HCT116 (cell line): ENCODE data around the gene SYDE1. TPM values are rescaled to one million over a fixed set of nuclear protein-coding genes. Genes with fewer than 3 reads are reported as not detected.

Experiments
- ATAC-seq: fragments of 200-7000 bp; cut with Tn5 transposase; 2 replicates; pipeline ENCODE4 v1.9.1; 2020; ENCODE audit warnings: mild to moderate bottlenecking, moderate library complexity
- BruUV-seq: library from RNA; stranded (reverse); fragments of 400-500 nt; replicated peaks from 2 replicates; lab custom pipeline; 2021; lab: Mats Ljungman, UMichigan
- CTCF ChIA-PET: fragments of 300-600 bp; sonication (Branson Sonifier 250); formaldehyde crosslinking; loops from one replicate; lab custom pipeline; 2021; ENCODE audit warnings: antibody characterized with exemption; lab: Charles Lee
- POLR2A ChIA-PET: fragments of 300-600, 350-600 bp; sonication (Branson Sonifier 250); formaldehyde crosslinking; loops from one replicate; lab custom pipeline; 2021; ENCODE audit warnings: antibody characterized with exemption; lab: Charles Lee
- RAD21 ChIA-PET, 2 experiments: fragments of 300-600 bp; sonication (Branson Sonifier 250); formaldehyde crosslinking; loops; one replicate each; lab custom pipeline; 2023; ENCODE audit warnings: low total read pairs in 2 of 2; ENCODE audit not compliant: uncharacterized antibody in 2 of 2, unreplicated experiment in 2 of 2, low non-redundant PET in 1 of 2; lab: Charles Lee
- DNase-seq: peaks from one replicate; pipeline ENCODE4 v3.0.0-alpha.2; 2010; ENCODE audit warnings: low read depth, low spot score
- H2AFZ ChIP-seq: fragments of 200-600 bp; shearing (Covaris generic), sonication (generic); 2 replicates; pipeline ENCODE4 v1.6.1; 2017; ENCODE audit warnings: low read depth, mixed run types, mixed read lengths, antibody characterized with exemption, low read length; ENCODE audit not compliant: poor library complexity, severe bottlenecking
- H3K27ac ChIP-seq: 2 replicates; pipeline ENCODE4 v1.5.1; 2012; ENCODE audit warnings: low read depth, low read length
- H3K27me3 ChIP-seq: fragments of 200-600 bp; sonication (generic); 2 replicates; pipeline ENCODE4 v1.6.1; 2016; ENCODE audit warnings: mixed run types, low read length, mixed read lengths; ENCODE audit not compliant: insufficient read depth
- H3K36me3 ChIP-seq, 2 experiments: fragments of 200-500 bp in 1 of 2; fragments of 200-600 bp in 1 of 2; sonication (Bioruptor generic) in 1 of 2; sonication (generic) in 1 of 2; 2 replicates each; pipeline versions ENCODE4 v1.5.1 to v1.6.1; 2014 to 2016; ENCODE audit warnings: low read length in 2 of 2, inconsistent platforms in 1 of 2, mixed read lengths in 1 of 2, mixed run types in 1 of 2; ENCODE audit not compliant: insufficient read depth in 2 of 2, control insufficient read depth in 1 of 2
- H3K4me1 ChIP-seq, 2 experiments: fragments of 200-600 bp in 1 of 2; sonication (generic) in 1 of 2; 2 replicates each; pipeline versions ENCODE4 v1.5.1 to v1.6.1; 2012 to 2017; ENCODE audit warnings: low read length in 2 of 2, inconsistent platforms in 1 of 2, mild to moderate bottlenecking in 1 of 2, mixed read lengths in 1 of 2, mixed run types in 1 of 2, moderate library complexity in 1 of 2; ENCODE audit not compliant: insufficient read depth in 2 of 2, control insufficient read depth in 1 of 2
- H3K4me2 ChIP-seq: fragments of 200-600 bp; sonication (generic); 2 replicates; pipeline ENCODE4 v1.6.1; 2017; ENCODE audit warnings: mixed run types, low read length, mixed read lengths
- H3K4me3 ChIP-seq, 2 experiments: fragments of 200-600 bp in 1 of 2; sonication (generic) in 1 of 2; replicated peaks in 1 of 2; 2 replicates each; pipeline ENCODE4 v1.5.1; 2011 to 2016; ENCODE audit warnings: low read length in 2 of 2, control low read depth in 1 of 2, low read depth in 1 of 2, mild to moderate bottlenecking in 1 of 2, mixed read lengths in 1 of 2, mixed run types in 1 of 2
- H3K79me2 ChIP-seq: fragments of 200-600 bp; sonication (generic); 2 replicates; pipeline ENCODE4 v1.6.1; 2017; ENCODE audit warnings: mild to moderate bottlenecking, mixed run types, low read length, moderate library complexity, mixed read lengths; ENCODE audit not compliant: insufficient read depth
- H3K9ac ChIP-seq: fragments of 200-600 bp; sonication (generic); 2 replicates; pipeline ENCODE4 v1.6.1; 2016; ENCODE audit warnings: low read length, mixed read lengths
- H3K9me2 ChIP-seq: fragments of 200-600 bp; sonication (generic), shearing (Covaris generic); 2 replicates; pipeline ENCODE4 v1.6.1; 2017; ENCODE audit warnings: mixed run types, mild to moderate bottlenecking, moderate library complexity; ENCODE audit not compliant: insufficient read depth
- H3K9me3 ChIP-seq, 2 experiments: fragments of 200-500 bp in 1 of 2; fragments of 200-600 bp in 1 of 2; sonication (Bioruptor generic) in 1 of 2; sonication (generic) in 1 of 2; 2 replicates each; pipeline ENCODE4 v1.6.1; 2014 to 2017; ENCODE audit warnings: low read length in 2 of 2, mixed read lengths in 2 of 2, inconsistent platforms in 1 of 2, low read depth in 1 of 2, mild to moderate bottlenecking in 1 of 2, mixed run types in 1 of 2, moderate library complexity in 1 of 2; ENCODE audit not compliant: control insufficient read depth in 1 of 2, insufficient read depth in 1 of 2
- H4K20me1 ChIP-seq: fragments of 200-600 bp; sonication (generic), shearing (Covaris generic); 2 replicates; pipeline ENCODE4 v1.6.1; 2017; ENCODE audit warnings: mixed run types, mild to moderate bottlenecking, moderate library complexity; ENCODE audit not compliant: insufficient read depth
- CBX3 ChIP-seq: IDR thresholded peaks from 2 replicates; pipeline ENCODE4 v1.6.1; 2012; ENCODE audit warnings: low read depth
- CEBPB ChIP-seq: IDR thresholded peaks from 2 replicates; pipeline ENCODE4 v1.6.1; 2012; ENCODE audit warnings: low read depth
- EGR1 ChIP-seq: IDR thresholded peaks from 2 replicates; pipeline ENCODE4 v1.6.1; 2012; ENCODE audit warnings: low read depth
- ELF1 ChIP-seq: IDR thresholded peaks from 2 replicates; pipeline ENCODE4 v1.6.1; 2012; ENCODE audit warnings: low read depth, borderline replicate concordance
- EZH2 ChIP-seq: fragments of 200-600 bp; sonication (generic); IDR thresholded peaks from 2 replicates; pipeline ENCODE4 v1.6.1; 2017; ENCODE audit warnings: antibody characterized with exemption, mixed run types
- EZH2phosphoT487 ChIP-seq: fragments of 200-600 bp; IDR thresholded peaks from 2 replicates; pipeline ENCODE4 v1.6.1; 2018; ENCODE audit warnings: antibody characterized with exemption, borderline replicate concordance
- FOSL1 ChIP-seq: IDR thresholded peaks from 2 replicates; pipeline ENCODE4 v1.6.1; 2012; ENCODE audit warnings: low read depth
- POLR2A ChIP-seq: IDR thresholded peaks from 2 replicates; pipeline ENCODE4 v1.7.0; 2011; ENCODE audit warnings: borderline replicate concordance; ENCODE audit not compliant: insufficient read depth, insufficient read length; ENCODE audit errors: extremely low read depth
- POLR2AphosphoS5 ChIP-seq: IDR thresholded peaks from 2 replicates; pipeline ENCODE4 v1.6.1; 2011; ENCODE audit warnings: mild to moderate bottlenecking, low read depth, low read length, moderate library complexity
- RAD21 ChIP-seq: IDR thresholded peaks from 2 replicates; pipeline ENCODE4 v1.6.1; 2012; ENCODE audit warnings: low read depth, mild to moderate bottlenecking
- SP1 ChIP-seq: IDR thresholded peaks from 2 replicates; pipeline ENCODE4 v1.6.1; 2012; ENCODE audit warnings: low read depth
- SRF ChIP-seq: IDR thresholded peaks from 2 replicates; pipeline ENCODE4 v1.6.1; 2012; ENCODE audit warnings: low read depth
- YY1 ChIP-seq: IDR thresholded peaks from 2 replicates; pipeline ENCODE4 v1.6.1; 2011; ENCODE audit warnings: low read length, low read depth, moderate library complexity, mild to moderate bottlenecking; ENCODE audit not compliant: insufficient replicate concordance; ENCODE audit errors: extremely low read depth
- ZFX ChIP-seq: fragments of 450-650 bp; IDR thresholded peaks from 2 replicates; pipeline ENCODE4 v1.6.1; 2017
- intact Hi-C: fragments of 100-400 bp; cut with micrococcal nuclease; formaldehyde crosslinking; loops from 2 replicates; pipeline ENCODE4 v1.10.0; 2022
- total RNA-seq: library from RNA; stranded (reverse); gene quantifications from one replicate; pipeline ENCODE4 v1.2.1, GENCODE V29; 2021; ENCODE audit not compliant: unreplicated experiment
- TF ChIP-seq, protein P1 (sequence below): IDR thresholded peaks from 2 replicates; pipeline ENCODE4 v1.6.1; 2012
- TF ChIP-seq, protein P2 (sequence below), 3 experiments: fragments of 200-600 bp in 1 of 3; sonication (generic) in 1 of 3; IDR thresholded peaks in 2 of 3; conservative IDR thresholded peaks in 1 of 3; 2 replicates each; pipeline ENCODE4 v1.5.1; 2012 to 2017; ENCODE audit warnings: low read depth in 2 of 3, low read length in 2 of 3, antibody characterized with exemption in 1 of 3, borderline replicate concordance in 1 of 3, control low read depth in 1 of 3, mild to moderate bottlenecking in 1 of 3, mixed read lengths in 1 of 3, mixed run types in 1 of 3, moderate library complexity in 1 of 3; ENCODE audit not compliant: insufficient read depth in 1 of 3
- TF ChIP-seq, protein P3 (sequence below): IDR thresholded peaks from 2 replicates; pipeline ENCODE4 v1.6.1; 2011; ENCODE audit warnings: mild to moderate bottlenecking, low read length, moderate library complexity; ENCODE audit not compliant: insufficient replicate concordance; ENCODE audit errors: extremely low read depth
- TF ChIP-seq, protein P4 (sequence below): IDR thresholded peaks from 2 replicates; pipeline ENCODE4 v1.6.1; 2012; ENCODE audit warnings: low read depth

Gene SYDE1
- total RNA-seq, 1 experiment from 2014 or later: 4.9 TPM

DNA sequence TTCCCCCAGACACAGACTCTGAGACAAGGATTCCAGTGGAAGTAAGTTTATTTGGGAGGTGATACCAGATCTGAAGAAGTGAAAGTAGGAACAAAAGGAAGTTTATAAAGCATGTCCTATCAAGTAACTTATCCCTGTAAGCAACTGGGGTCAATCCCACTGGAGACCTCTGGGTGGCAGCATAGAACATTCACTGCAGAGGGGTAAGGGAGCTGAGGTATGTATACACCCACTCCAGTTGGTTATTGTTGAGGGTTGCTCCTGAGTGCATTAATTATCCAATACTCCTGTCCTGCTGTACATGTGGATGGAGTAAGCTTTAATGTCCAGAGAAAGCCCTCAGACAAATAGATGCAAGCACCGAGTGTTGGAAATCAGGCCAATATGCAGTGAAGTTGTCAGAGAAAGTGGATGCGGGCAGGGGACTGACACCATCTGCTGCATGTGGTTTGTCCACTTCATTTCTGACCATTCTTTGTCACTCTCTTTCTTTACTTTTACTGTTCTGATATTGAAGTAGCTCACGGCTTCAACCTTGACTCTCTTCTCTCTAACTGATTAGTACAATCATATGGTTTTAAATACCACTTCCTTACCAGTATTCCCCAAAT lies 46.9 kb downstream of the SYDE1 start (continued):
- TF ChIP-seq, protein P1, sequence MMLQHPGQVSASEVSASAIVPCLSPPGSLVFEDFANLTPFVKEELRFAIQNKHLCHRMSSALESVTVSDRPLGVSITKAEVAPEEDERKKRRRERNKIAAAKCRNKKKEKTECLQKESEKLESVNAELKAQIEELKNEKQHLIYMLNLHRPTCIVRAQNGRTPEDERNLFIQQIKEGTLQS: no peak
- TF ChIP-seq RAD21: peak; percentile 69
- TF ChIP-seq, all 23 proteins: peak for 3

DNA sequence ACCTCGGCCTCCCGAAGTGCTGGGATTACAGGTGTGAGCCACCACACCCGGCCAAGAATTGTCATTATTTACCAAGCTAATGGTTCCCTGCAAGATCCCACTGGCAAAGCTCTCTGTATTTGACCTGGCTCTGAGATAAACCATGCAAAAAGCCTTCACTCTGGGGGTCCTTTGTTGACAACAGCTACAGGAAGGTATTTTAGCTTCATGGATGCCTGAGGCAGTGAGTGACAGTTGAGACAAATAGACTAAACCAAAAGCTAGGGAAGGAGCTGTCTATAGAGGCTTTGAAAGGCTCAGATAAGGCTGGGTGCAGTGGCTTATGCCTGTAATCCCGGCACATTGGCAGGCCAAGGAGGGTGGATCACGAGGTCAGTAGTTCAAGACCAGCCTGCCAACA lies 48.1 kb downstream of the SYDE1 start:
- DNase-seq (no peak), ATAC-seq (no peak)
- H3K9ac ChIP-seq: no peak overlapping the region
- TF ChIP-seq ELF1 (no peak), SRF (no peak), POLR2A (no peak), CEBPB (no peak), FOSL1 (no peak), CBX3 (no peak), POLR2AphosphoS5 (no peak), YY1 (no peak), ZFX (no peak), EZH2phosphoT487 (no peak), SP1 (no peak), EZH2 (no peak), EGR1 (no peak)
- TF ChIP-seq, protein P2, sequence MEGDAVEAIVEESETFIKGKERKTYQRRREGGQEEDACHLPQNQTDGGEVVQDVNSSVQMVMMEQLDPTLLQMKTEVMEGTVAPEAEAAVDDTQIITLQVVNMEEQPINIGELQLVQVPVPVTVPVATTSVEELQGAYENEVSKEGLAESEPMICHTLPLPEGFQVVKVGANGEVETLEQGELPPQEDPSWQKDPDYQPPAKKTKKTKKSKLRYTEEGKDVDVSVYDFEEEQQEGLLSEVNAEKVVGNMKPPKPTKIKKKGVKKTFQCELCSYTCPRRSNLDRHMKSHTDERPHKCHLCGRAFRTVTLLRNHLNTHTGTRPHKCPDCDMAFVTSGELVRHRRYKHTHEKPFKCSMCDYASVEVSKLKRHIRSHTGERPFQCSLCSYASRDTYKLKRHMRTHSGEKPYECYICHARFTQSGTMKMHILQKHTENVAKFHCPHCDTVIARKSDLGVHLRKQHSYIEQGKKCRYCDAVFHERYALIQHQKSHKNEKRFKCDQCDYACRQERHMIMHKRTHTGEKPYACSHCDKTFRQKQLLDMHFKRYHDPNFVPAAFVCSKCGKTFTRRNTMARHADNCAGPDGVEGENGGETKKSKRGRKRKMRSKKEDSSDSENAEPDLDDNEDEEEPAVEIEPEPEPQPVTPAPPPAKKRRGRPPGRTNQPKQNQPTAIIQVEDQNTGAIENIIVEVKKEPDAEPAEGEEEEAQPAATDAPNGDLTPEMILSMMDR (IDR thresholded peaks at IDR 0.05 in 2 of 3, conservative IDR thresholded peaks at IDR 0.05 in 1 of 3; ENCODE audit: borderline replicate concordance in 1 of 3, insufficient read depth in 1 of 3, low read depth in 2 of 3, low read length in 2 of 3): no peak
- TF ChIP-seq, protein P3, sequence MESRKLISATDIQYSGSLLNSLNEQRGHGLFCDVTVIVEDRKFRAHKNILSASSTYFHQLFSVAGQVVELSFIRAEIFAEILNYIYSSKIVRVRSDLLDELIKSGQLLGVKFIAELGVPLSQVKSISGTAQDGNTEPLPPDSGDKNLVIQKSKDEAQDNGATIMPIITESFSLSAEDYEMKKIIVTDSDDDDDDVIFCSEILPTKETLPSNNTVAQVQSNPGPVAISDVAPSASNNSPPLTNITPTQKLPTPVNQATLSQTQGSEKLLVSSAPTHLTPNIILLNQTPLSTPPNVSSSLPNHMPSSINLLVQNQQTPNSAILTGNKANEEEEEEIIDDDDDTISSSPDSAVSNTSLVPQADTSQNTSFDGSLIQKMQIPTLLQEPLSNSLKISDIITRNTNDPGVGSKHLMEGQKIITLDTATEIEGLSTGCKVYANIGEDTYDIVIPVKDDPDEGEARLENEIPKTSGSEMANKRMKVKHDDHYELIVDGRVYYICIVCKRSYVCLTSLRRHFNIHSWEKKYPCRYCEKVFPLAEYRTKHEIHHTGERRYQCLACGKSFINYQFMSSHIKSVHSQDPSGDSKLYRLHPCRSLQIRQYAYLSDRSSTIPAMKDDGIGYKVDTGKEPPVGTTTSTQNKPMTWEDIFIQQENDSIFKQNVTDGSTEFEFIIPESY: no peak
- TF ChIP-seq, protein P4, sequence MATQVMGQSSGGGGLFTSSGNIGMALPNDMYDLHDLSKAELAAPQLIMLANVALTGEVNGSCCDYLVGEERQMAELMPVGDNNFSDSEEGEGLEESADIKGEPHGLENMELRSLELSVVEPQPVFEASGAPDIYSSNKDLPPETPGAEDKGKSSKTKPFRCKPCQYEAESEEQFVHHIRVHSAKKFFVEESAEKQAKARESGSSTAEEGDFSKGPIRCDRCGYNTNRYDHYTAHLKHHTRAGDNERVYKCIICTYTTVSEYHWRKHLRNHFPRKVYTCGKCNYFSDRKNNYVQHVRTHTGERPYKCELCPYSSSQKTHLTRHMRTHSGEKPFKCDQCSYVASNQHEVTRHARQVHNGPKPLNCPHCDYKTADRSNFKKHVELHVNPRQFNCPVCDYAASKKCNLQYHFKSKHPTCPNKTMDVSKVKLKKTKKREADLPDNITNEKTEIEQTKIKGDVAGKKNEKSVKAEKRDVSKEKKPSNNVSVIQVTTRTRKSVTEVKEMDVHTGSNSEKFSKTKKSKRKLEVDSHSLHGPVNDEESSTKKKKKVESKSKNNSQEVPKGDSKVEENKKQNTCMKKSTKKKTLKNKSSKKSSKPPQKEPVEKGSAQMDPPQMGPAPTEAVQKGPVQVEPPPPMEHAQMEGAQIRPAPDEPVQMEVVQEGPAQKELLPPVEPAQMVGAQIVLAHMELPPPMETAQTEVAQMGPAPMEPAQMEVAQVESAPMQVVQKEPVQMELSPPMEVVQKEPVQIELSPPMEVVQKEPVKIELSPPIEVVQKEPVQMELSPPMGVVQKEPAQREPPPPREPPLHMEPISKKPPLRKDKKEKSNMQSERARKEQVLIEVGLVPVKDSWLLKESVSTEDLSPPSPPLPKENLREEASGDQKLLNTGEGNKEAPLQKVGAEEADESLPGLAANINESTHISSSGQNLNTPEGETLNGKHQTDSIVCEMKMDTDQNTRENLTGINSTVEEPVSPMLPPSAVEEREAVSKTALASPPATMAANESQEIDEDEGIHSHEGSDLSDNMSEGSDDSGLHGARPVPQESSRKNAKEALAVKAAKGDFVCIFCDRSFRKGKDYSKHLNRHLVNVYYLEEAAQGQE: no peak
- TF ChIP-seq, protein P1: no peak
- BruUV-seq: no TSS peak
- H3K36me3 ChIP-seq: no peaks in the 10 kb centered on the region
- H3K27me3 ChIP-seq: no peaks in the 10 kb centered on the region
- POLR2A ChIA-PET: no interaction called here
- H3K27ac ChIP-seq: no peak overlapping the region
- H3K4me2 ChIP-seq: no peak overlapping the region
- intact Hi-C loops: no loop called here
- H3K4me1 ChIP-seq: no peaks in the 10 kb centered on the region
- no peaks in the 10 kb centered on the region; a peak in 1 of 4 replicates for H3K9me3 ChIP-seq
- H3K9me2 ChIP-seq: no peaks in the 10 kb centered on the region
- no peaks in the 10 kb centered on the region for H4K20me1 ChIP-seq
- RAD21 ChIA-PET: no interaction called here
- CTCF ChIA-PET: no interaction called here
- H3K79me2 ChIP-seq: no peaks in the 10 kb centered on the region
- H2AFZ ChIP-seq: no peak overlapping the region
- no peak overlapping the region for H3K4me3 ChIP-seq
